ENCODE data around the gene B3GALT5. TPM values are rescaled to one million over a fixed set of nuclear protein-coding genes. Genes with fewer than 3 reads are reported as not detected.

The B3GALT5 gene
- total and polyA plus RNA-seq, 2 of the 4 experiments (the other 2 are of a cell fraction): 0.05 to 0.18 TPM

DNA sequence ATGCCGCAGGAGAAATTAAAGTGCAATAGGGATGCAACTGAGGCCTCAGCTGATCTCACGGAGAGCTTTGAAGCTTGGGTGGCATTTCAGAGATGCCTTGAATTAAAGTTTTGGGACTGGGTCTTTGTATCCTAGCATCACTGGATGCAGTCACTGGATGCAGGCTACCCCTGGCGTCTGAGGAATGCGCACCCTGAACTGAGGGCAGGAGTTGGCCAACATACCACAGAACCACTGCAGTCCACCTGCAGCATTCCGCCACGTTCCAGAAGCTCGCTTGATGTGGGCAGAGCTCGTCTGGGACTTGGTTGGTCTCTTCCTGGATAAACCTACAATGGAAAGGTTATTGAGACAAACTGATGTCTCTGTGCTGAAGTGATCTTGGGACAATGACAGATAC lies 98.1 kb downstream of the B3GALT5 start:
- Histone ChIP-seq H3K36me3 (ENCODE audit: control insufficient read depth, insufficient read depth, low read length) (no peaks in the 10 kb centered on the region), H3K4me3 (ENCODE audit: insufficient read depth, low read depth, low read length) (no peak overlapping the region), H4K91ac (ENCODE audit: insufficient read depth, low read depth, low read length) (no peak overlapping the region), H4K5ac (ENCODE audit: low read depth, low read length) (no peak overlapping the region), H4K8ac (ENCODE audit: low read depth in 2 of 2, low read length in 2 of 2) (no peak overlapping the region), H3K79me1 (ENCODE audit: low read depth in 1 of 2, low read length in 2 of 2) (no peaks in the 10 kb centered on the region), H2BK15ac (ENCODE audit: low read depth, low read length) (no peak overlapping the region), H3K9me3 (ENCODE audit: control insufficient read depth, insufficient read depth, low read length) (no peaks in the 10 kb centered on the region; the same call in 1 of the 2 replicates), H3K27me3 (ENCODE audit: control insufficient read depth, insufficient read depth, low read length) (no peaks in the 10 kb centered on the region), H2AK9ac (replicated peaks; ENCODE audit: low read depth, low read length, poor library complexity) (no peak overlapping the region), H3K56ac (ENCODE audit: extremely low read depth, insufficient read depth, low read length) (no peak overlapping the region), H2BK20ac (ENCODE audit: low read depth, low read length) (no peak overlapping the region), H3K27ac (ENCODE audit: insufficient read depth, low read length) (no peak overlapping the region), H3K4me2 (ENCODE audit: low read depth, low read length) (no peak overlapping the region), H2BK120ac (ENCODE audit: low read depth, low read length) (no peak overlapping the region), H3K9ac (ENCODE audit: low read depth, low read length) (no peak overlapping the region), H3K9me1 (ENCODE audit: insufficient read depth, low read length) (no peaks in the 10 kb centered on the region), H2AFZ (replicated peaks; ENCODE audit: low read length, poor library complexity) (no peak overlapping the region), H2BK5ac (ENCODE audit: low read depth, low read length, poor library complexity, severe bottlenecking) (no peak overlapping the region), H3K18ac (ENCODE audit: low read depth, low read length) (no peak overlapping the region), H3K14ac (replicated peaks; ENCODE audit: low read depth, low read length) (no peak overlapping the region), H4K20me1 (ENCODE audit: insufficient read depth, low read length) (no peaks in the 10 kb centered on the region), H3K4ac (ENCODE audit: low read depth, low read length) (no peak overlapping the region), H3K23ac (ENCODE audit: low read depth, low read length) (no peak overlapping the region), H3K4me1 (ENCODE audit: control insufficient read depth, insufficient read depth, low read length) (no peaks in the 10 kb centered on the region), H2AK5ac (ENCODE audit: low read depth, low read length) (no peak overlapping the region)
- 89% methylated on average over 3 of the region's 8 CpGs; no CpG with 5 or more reads in 1 of the 2 experiments for WGBS, 2 experiments (ENCODE audit: extremely low coverage in 2 of 2, insufficient read length in 1 of 2)
- ChIA-PET POLR2A (ENCODE audit: unreplicated experiment) (no interaction called here), CTCF (interaction anchor here (1.0 kb wide), 1 partner anchor 193 kb away, joined by 3 read pairs; no protein-coding TSS in a partner anchor)
- dilution Hi-C loops (cut with HindIII; ENCODE audit: low sequenced_read_pairs, unreplicated experiment): loop anchor here (25.0 kb wide), 1 partner anchor 199 kb away; no protein-coding TSS in a partner anchor
- DNase-seq (no peak), ATAC-seq (ENCODE audit: low read depth) (no peak)
- TF ChIP-seq RCOR1 (IDR thresholded peaks at IDR 0.05; ENCODE audit: insufficient replicate concordance, low read length): no peak
- no peak for TF ChIP-seq BHLHE40 (IDR thresholded peaks at IDR 0.05; ENCODE audit: low read depth, low read length)
- no peak for TF ChIP-seq POLR2A (IDR thresholded peaks at IDR 0.05; ENCODE audit: low read depth, low read length)
- no peak for TF ChIP-seq MAFK (IDR thresholded peaks at IDR 0.05; ENCODE audit: low read depth, low read length)
- no peak for TF ChIP-seq MXI1 (IDR thresholded peaks at IDR 0.05; ENCODE audit: borderline replicate concordance, low read depth, low read length)
- TF ChIP-seq CEBPB (IDR thresholded peaks at IDR 0.05; ENCODE audit: low read depth, low read length): no peak
- no peak for TF ChIP-seq NFE2L2 (IDR thresholded peaks at IDR 0.05; ENCODE audit: low read depth, low read length)
- no peak for TF ChIP-seq MAZ (IDR thresholded peaks at IDR 0.05; ENCODE audit: borderline replicate concordance, low read depth, low read length)
- no peak for TF ChIP-seq RAD21 (IDR thresholded peaks at IDR 0.05; ENCODE audit: low read length)
- TF ChIP-seq, protein P1, sequence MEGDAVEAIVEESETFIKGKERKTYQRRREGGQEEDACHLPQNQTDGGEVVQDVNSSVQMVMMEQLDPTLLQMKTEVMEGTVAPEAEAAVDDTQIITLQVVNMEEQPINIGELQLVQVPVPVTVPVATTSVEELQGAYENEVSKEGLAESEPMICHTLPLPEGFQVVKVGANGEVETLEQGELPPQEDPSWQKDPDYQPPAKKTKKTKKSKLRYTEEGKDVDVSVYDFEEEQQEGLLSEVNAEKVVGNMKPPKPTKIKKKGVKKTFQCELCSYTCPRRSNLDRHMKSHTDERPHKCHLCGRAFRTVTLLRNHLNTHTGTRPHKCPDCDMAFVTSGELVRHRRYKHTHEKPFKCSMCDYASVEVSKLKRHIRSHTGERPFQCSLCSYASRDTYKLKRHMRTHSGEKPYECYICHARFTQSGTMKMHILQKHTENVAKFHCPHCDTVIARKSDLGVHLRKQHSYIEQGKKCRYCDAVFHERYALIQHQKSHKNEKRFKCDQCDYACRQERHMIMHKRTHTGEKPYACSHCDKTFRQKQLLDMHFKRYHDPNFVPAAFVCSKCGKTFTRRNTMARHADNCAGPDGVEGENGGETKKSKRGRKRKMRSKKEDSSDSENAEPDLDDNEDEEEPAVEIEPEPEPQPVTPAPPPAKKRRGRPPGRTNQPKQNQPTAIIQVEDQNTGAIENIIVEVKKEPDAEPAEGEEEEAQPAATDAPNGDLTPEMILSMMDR (conservative IDR thresholded peaks at IDR 0.05; ENCODE audit: low read depth, low read length): no peak
- no peak for TF ChIP-seq FOS (IDR thresholded peaks at IDR 0.05; ENCODE audit: low read depth, low read length)
- TF ChIP-seq, protein P2, sequence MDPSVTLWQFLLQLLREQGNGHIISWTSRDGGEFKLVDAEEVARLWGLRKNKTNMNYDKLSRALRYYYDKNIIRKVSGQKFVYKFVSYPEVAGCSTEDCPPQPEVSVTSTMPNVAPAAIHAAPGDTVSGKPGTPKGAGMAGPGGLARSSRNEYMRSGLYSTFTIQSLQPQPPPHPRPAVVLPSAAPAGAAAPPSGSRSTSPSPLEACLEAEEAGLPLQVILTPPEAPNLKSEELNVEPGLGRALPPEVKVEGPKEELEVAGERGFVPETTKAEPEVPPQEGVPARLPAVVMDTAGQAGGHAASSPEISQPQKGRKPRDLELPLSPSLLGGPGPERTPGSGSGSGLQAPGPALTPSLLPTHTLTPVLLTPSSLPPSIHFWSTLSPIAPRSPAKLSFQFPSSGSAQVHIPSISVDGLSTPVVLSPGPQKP (IDR thresholded peaks at IDR 0.05; ENCODE audit: borderline replicate concordance, low read depth, low read length): no peak
- no peak for TF ChIP-seq RFX5 (IDR thresholded peaks at IDR 0.05; ENCODE audit: low read depth, low read length)
- no peak for TF ChIP-seq CHD1 (IDR thresholded peaks at IDR 0.05; ENCODE audit: low read depth, low read length)
- no peak for TF ChIP-seq SMC3 (IDR thresholded peaks at IDR 0.05; ENCODE audit: low read depth, low read length)
- TF ChIP-seq, protein P3, sequence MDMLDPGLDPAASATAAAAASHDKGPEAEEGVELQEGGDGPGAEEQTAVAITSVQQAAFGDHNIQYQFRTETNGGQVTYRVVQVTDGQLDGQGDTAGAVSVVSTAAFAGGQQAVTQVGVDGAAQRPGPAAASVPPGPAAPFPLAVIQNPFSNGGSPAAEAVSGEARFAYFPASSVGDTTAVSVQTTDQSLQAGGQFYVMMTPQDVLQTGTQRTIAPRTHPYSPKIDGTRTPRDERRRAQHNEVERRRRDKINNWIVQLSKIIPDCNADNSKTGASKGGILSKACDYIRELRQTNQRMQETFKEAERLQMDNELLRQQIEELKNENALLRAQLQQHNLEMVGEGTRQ (IDR thresholded peaks at IDR 0.05; ENCODE audit: low read depth, low read length): no peak
- in situ Hi-C loops (cut with MboI; ENCODE audit: low sequenced_read_pairs): no loop called here
- no TSS peak for BruUV-seq (replicated peaks)
- intact Hi-C loops (cut with micrococcal nuclease): no loop called here
